ENCODE results near the gene PTPRN2.

PTPRN2 gene

DNA sequence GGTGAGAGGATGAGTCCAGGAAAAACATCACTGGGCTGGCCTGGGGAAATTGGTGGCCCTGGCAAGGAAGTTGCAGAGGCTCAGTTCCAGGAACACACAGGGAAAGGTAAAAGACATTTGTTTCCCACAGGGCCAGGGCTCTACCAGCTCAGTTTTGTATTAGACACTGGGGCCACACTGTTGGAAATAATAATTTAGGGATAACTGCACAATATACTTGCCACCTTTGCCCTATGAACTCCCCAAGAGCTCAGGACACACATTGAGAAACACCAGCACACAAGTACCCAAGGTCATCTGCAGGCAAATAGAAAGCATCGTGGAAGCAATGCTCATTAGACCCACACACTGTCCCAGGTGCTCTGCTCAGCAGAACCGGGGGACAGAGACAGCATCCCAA, 617.6 kb downstream of the PTPRN2 start:
- no peak for TF ChIP-seq TARDBP (IDR thresholded peaks at IDR 0.05)
- TF ChIP-seq ELF4 (IDR thresholded peaks at IDR 0.05), result no peak
- no peak for TF ChIP-seq SP1 (IDR thresholded peaks at IDR 0.05)
- TF ChIP-seq NFRKB (IDR thresholded peaks at IDR 0.05), result no peak
- no peak for TF ChIP-seq CTBP1 (IDR thresholded peaks at IDR 0.05; ENCODE audit: borderline replicate concordance)
- TF ChIP-seq ZNF384 (IDR thresholded peaks at IDR 0.05), result no peak
- CTCF ChIA-PET, result no interaction called here
- no peak for DNase-seq (ENCODE audit: extremely low spot score)
- POLR2A ChIA-PET, result no interaction called here

DNA sequence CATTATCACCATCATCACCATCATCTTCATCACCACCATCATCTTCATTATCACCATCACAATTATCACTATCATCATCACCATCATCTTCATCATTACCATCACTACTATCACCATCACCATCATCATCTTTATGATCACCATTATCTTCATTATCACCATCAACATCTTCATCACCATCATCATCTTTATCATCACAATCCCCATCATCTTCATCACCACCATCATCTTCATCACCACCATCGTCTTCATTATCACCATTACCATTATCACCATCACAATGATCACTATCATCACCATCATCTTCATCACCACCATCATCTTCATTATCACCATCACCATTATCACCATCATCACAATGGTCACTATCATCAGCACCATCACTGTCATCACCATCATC, 621.1 kb downstream of the PTPRN2 start:
- TF ChIP-seq L3MBTL2 (conservative IDR thresholded peaks at IDR 0.05), result 0 out of 2 replicates have a peak, but pooled peaks have one; percentile 17
- TF ChIP-seq ELF4 (IDR thresholded peaks at IDR 0.05), result no peak
- CTCF ChIA-PET, result no interaction called here
- no peak for DNase-seq (ENCODE audit: extremely low spot score)
- POLR2A ChIA-PET, result no interaction called here

DNA sequence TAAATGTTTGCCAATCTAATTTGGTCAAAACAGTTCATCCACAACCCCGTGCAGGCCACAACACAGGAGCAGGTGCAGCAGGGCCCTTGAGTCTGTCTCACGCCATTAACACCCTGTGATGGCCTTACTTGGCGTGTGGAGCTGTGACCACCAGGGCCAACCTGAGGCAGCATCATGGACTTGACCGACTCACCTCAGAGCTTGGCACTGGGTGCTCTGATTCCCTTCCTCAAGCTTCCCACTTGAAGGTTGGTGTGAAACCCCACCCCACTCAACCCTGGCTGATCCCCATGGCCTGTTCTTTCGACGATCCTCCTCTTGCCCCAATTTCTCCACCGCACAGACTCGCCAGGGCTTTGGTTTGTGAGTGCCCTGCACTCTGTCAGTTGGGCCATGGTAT, 623.1 kb downstream of the PTPRN2 start:
- ChIA-PET POLR2A (no interaction called here), CTCF (no interaction called here)
- no peak for TF ChIP-seq FOXK2 (IDR thresholded peaks at IDR 0.05)
- TF ChIP-seq LEF1 (IDR thresholded peaks at IDR 0.05; ENCODE audit: borderline replicate concordance), result no peak
- TF ChIP-seq ZNF384 (IDR thresholded peaks at IDR 0.05), result no peak
- no peak for TF ChIP-seq ELF4 (IDR thresholded peaks at IDR 0.05)
- TF ChIP-seq ARNT (IDR thresholded peaks at IDR 0.05), result no peak
- TF ChIP-seq CTBP1 (IDR thresholded peaks at IDR 0.05; ENCODE audit: borderline replicate concordance), result no peak
- TF ChIP-seq NFRKB (IDR thresholded peaks at IDR 0.05), result no peak
- no peak for TF ChIP-seq BHLHE40 (IDR thresholded peaks at IDR 0.05; ENCODE audit: borderline replicate concordance)
- TF ChIP-seq SP1 (IDR thresholded peaks at IDR 0.05), result no peak
- TF ChIP-seq FOXA1 (IDR thresholded peaks at IDR 0.05), result no peak
- TF ChIP-seq L3MBTL2 (conservative IDR thresholded peaks at IDR 0.05), result no peak
- TF ChIP-seq TARDBP (IDR thresholded peaks at IDR 0.05), result no peak
- TF ChIP-seq SUZ12 (IDR thresholded peaks at IDR 0.05), result no peak
- TF ChIP-seq, protein P1, sequence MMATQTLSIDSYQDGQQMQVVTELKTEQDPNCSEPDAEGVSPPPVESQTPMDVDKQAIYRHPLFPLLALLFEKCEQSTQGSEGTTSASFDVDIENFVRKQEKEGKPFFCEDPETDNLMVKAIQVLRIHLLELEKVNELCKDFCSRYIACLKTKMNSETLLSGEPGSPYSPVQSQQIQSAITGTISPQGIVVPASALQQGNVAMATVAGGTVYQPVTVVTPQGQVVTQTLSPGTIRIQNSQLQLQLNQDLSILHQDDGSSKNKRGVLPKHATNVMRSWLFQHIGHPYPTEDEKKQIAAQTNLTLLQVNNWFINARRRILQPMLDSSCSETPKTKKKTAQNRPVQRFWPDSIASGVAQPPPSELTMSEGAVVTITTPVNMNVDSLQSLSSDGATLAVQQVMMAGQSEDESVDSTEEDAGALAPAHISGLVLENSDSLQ (IDR thresholded peaks at IDR 0.05), result no peak
- TF ChIP-seq FOXM1 (IDR thresholded peaks at IDR 0.05; ENCODE audit: borderline replicate concordance), result no peak
- TF ChIP-seq HDGF (IDR thresholded peaks at IDR 0.05; ENCODE audit: borderline replicate concordance), result no peak
- DNase-seq (ENCODE audit: extremely low spot score), result no peak

DNA sequence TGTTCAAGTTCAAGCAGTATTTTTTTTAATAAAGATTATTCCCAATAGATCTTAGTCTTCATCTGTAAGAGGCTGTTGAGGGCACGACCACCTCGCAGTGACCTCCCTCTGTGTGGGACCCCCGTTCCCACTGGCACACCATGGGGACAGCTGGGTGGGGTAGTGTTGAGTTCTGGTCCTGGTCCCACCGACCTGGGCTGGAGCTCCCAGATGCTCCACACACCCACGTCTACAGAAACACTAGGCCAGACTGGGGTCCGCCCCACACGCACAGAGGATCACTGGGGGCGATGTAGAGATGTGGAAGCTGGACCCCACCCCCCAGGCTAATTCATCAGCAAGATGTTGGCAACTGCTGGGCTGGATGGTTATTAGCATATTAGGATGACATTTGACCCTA, 623.6 kb downstream of the PTPRN2 start:
- TF ChIP-seq TARDBP (IDR thresholded peaks at IDR 0.05) (no peak), LEF1 (IDR thresholded peaks at IDR 0.05; ENCODE audit: borderline replicate concordance) (no peak), ZNF384 (IDR thresholded peaks at IDR 0.05) (no peak), SUZ12 (IDR thresholded peaks at IDR 0.05) (no peak), ELF4 (IDR thresholded peaks at IDR 0.05) (no peak), FOXM1 (IDR thresholded peaks at IDR 0.05; ENCODE audit: borderline replicate concordance) (no peak), HDGF (IDR thresholded peaks at IDR 0.05; ENCODE audit: borderline replicate concordance) (no peak), FOXK2 (IDR thresholded peaks at IDR 0.05) (no peak), ARNT (IDR thresholded peaks at IDR 0.05) (no peak), BHLHE40 (IDR thresholded peaks at IDR 0.05; ENCODE audit: borderline replicate concordance) (no peak), FOXA1 (IDR thresholded peaks at IDR 0.05) (no peak)
- no peak for DNase-seq (ENCODE audit: extremely low spot score)
- CTCF ChIA-PET, result no interaction called here
- POLR2A ChIA-PET, result no interaction called here

DNA sequence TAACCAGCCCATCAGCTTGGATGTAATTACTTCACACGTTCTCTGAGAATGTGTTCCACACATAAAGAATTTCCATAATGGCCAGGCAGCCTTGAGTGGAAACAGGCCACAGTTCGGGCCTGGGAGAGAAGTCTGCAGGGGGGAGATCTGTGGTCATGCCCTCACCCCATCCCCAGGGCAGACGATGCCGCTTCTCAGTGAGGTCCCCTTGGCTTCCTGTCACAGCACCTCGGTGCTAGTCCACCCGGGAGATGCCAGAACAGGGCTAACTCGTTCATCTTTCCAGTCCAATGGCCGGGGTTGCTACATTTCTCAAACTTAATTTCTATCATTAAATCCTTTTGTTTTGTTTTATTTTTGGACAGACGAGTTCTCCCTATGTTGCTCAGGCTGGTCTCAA, 624.1 kb downstream of the PTPRN2 start:
- ChIA-PET POLR2A (no interaction called here), CTCF (interaction anchor here (0.7 kb wide), 1 partner anchor 391 kb away, joined by 3 read pairs; no protein-coding TSS in a partner anchor)
- no peak for TF ChIP-seq BHLHE40 (IDR thresholded peaks at IDR 0.05; ENCODE audit: borderline replicate concordance)
- TF ChIP-seq FOXA1 (IDR thresholded peaks at IDR 0.05), result no peak
- TF ChIP-seq, protein P1 (IDR thresholded peaks at IDR 0.05), result no peak
- no peak for TF ChIP-seq HDGF (IDR thresholded peaks at IDR 0.05; ENCODE audit: borderline replicate concordance)
- TF ChIP-seq ELF4 (IDR thresholded peaks at IDR 0.05), result no peak
- TF ChIP-seq L3MBTL2 (conservative IDR thresholded peaks at IDR 0.05), result no peak
- no peak for TF ChIP-seq NFRKB (IDR thresholded peaks at IDR 0.05)
- no peak for TF ChIP-seq CTBP1 (IDR thresholded peaks at IDR 0.05; ENCODE audit: borderline replicate concordance)
- TF ChIP-seq SP1 (IDR thresholded peaks at IDR 0.05), result no peak
- no peak for TF ChIP-seq SUZ12 (IDR thresholded peaks at IDR 0.05)
- TF ChIP-seq ARNT (IDR thresholded peaks at IDR 0.05), result no peak
- no peak for TF ChIP-seq ZNF384 (IDR thresholded peaks at IDR 0.05)
- TF ChIP-seq LEF1 (IDR thresholded peaks at IDR 0.05; ENCODE audit: borderline replicate concordance), result no peak
- TF ChIP-seq FOXK2 (IDR thresholded peaks at IDR 0.05), result no peak
- TF ChIP-seq FOXM1 (IDR thresholded peaks at IDR 0.05; ENCODE audit: borderline replicate concordance), result no peak
- TF ChIP-seq TARDBP (IDR thresholded peaks at IDR 0.05), result no peak
- DNase-seq (ENCODE audit: extremely low spot score), result no peak

DNA sequence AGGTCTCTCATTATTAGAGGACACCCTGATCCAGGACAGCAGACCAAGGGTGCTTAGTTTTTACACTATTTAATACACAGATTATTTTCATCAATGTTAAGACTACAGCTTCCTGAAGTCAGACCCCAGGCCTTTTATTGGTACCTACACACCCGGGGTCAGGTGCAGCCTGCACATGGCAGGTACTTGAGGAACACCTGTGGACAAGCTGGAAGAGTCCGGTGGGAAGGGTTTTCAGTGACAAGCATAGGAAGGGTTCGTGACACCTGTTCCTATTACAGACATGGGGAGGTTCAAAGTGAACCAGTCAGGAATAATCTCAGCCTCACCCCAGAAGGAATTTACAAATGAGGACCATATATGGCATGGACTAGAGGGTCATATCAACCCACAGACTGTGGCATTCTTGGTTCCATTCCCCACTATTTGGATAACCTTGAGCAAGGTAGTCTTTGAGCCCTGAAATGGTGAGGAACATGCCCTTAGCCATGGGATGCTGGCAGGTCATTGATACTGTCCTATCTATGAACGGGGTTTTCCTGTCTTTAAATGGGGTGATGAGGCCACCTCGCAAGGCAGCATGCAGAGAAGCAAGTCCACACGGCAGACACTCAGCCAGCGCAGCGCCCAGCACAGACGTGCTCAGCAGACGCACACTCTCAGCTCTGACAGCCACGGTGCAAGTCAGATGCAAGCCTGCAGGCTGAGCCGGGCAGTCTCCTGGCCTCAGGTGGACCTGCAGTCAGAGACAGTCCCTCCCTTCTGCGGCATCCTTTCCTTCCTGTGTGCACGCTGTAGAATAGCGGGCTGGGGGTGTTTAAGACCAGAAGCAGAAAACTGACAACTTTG, 624.9 kb downstream of the PTPRN2 start:
- POLR2A ChIA-PET, result no interaction called here
- CTCF ChIA-PET, result interaction anchor here (0.7 kb wide), 1 partner anchor 392 kb away, joined by 3 read pairs; no protein-coding TSS in a partner anchor
- no peak for DNase-seq (ENCODE audit: extremely low spot score)
- TF ChIP-seq ELF4 (IDR thresholded peaks at IDR 0.05) (no peak), FOXM1 (IDR thresholded peaks at IDR 0.05; ENCODE audit: borderline replicate concordance) (no peak), HDGF (IDR thresholded peaks at IDR 0.05; ENCODE audit: borderline replicate concordance) (no peak), FOXA1 (IDR thresholded peaks at IDR 0.05) (no peak), FOXK2 (IDR thresholded peaks at IDR 0.05) (no peak)
